Measurements from ENCODE around the gene ZBTB16.

DNA sequence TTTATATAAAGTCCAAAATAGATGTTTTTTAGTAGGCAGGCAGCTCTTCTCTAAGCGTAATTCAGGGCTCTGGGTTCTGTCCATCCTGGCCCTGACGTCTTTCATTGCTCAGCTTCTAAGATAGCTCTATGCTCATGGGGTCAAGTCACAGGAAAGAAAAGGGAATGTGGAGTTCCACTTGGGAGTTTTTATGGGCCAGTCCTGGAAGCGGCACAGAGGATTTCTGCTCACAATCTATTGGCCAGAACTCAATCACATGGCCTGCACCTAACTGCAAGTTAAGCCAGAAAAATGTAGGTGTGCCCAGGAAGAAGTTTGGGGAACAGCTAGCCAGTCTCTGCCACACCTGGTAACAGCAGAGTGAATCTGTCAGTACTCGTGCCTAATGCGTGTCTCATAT is 7.4 kb upstream of the ZBTB16 start:
- TF ChIP-seq CTCF (IDR thresholded peaks at IDR 0.05): no peak
- TF ChIP-seq ZFX (IDR thresholded peaks at IDR 0.05; ENCODE audit: borderline replicate concordance): no peak
